Body of pancreas (tissue), 4 donors: ENCODE measurements around the gene NOA1. TPM values are rescaled to one million over a fixed set of nuclear protein-coding genes. Genes with fewer than 3 reads are reported as not detected.
A peak's percentile ranks its signal among the peaks of the same experiment; 100 is the strongest.

ENCODE experiments used
- ATAC-seq: fragments of 150-250 bp; one replicate; pipeline ENCODE4 v1.9.1; 2016
- DNase-seq, 4 donors: peaks; one replicate each; pipeline ENCODE4 v3.0.0-alpha.2; 2019
- H3K27ac ChIP-seq, 4 donors: fragments of 200-600 bp; sonication (generic); 1 replicate in 3 of 4; 2 replicates in 1 of 4; pipeline versions ENCODE4 v1.5.1 to v1.6.1; 2016 to 2019; ENCODE audit warnings: mild to moderate bottlenecking in 1 of 4, mixed read lengths in 1 of 4, moderate library complexity in 1 of 4
- H3K27me3 ChIP-seq, 2 donors: fragments of 200-600 bp; sonication (generic); one replicate each; pipeline ENCODE4 v1.6.0; 2016; ENCODE audit warnings: mild to moderate bottlenecking in 1 of 2
- H3K36me3 ChIP-seq, 2 donors: fragments of 200-600 bp; sonication (generic); replicated peaks in 1 of 2; 2 replicates each; pipeline ENCODE4 v1.5.1; 2016; ENCODE audit warnings: low read depth in 2 of 2; ENCODE audit not compliant: insufficient read depth in 1 of 2
- H3K4me1 ChIP-seq: fragments of 200-600 bp; sonication (generic); one replicate; pipeline ENCODE4 v1.6.0; 2016
- H3K4me3 ChIP-seq, 2 donors: fragments of 200-600 bp; sonication (generic); 1 replicate in 1 of 2; 2 replicates in 1 of 2; pipeline ENCODE4 v1.5.1; 2016 to 2019
- H3K9me3 ChIP-seq, 3 donors: fragments of 200-600 bp; sonication (generic); 1 replicate in 2 of 3; 2 replicates in 1 of 3; pipeline ENCODE4 v1.5.1; 2016
- POLR2A ChIP-seq, 3 donors: fragments of 450-650 bp; IDR thresholded peaks; one replicate each; pipeline ENCODE4 v1.6.1; 2016; ENCODE audit warnings: antibody characterized with exemption in 3 of 3, mild to moderate bottlenecking in 2 of 3
- WGBS, 2 donors: methylation state at CpG; one replicate each; pipeline ENCODE4 v1.1.5; 2017; 5-methylcytosine and 5-hydroxymethylcytosine counted together
- intact Hi-C: fragments of 100-400 bp; cut with DNase I; formaldehyde crosslinking; loops from one replicate; pipeline ENCODE4 v1.15.1; 2023
- total RNA-seq, 2 donors: library from RNA; depleted of rRNA; stranded (reverse); fragments of >200 nt; gene quantifications; one replicate each; pipeline ENCODE4 v1.1.0, GENCODE V29; 2016
- TF ChIP-seq, protein P1 (sequence below), 7 experiments: fragments of 450-650 bp in 4 of 7; fragments of 200-600 bp in 3 of 7; sonication (generic) in 3 of 7; IDR thresholded peaks; one replicate each; pipeline ENCODE4 v1.5.1; 2016 to 2019; ENCODE audit warnings: antibody characterized with exemption in 7 of 7

Gene NOA1
- total RNA-seq, 2 donors from 2014 or later, result 27.7 to 30.6 TPM

- intact Hi-C loops, result no loop called here
- H3K36me3 ChIP-seq, result peaks cover 8 to 46% of the 10 kb centered on the region in 2 donors
Observed at GRCh38 chr4:57013543-57014120, 36.2 kb upstream of the NOA1 start.

GRCh38 chr4:56999751-57000150, 22.3 kb upstream of the NOA1 start:
- no peak for DNase-seq
- intact Hi-C loops, result no loop called here
- Histone ChIP-seq H3K4me1 (peaks cover 9% of the 10 kb centered on the region), H3K36me3 (peaks cover 12 to 31% of the 10 kb centered on the region in 2 donors), H3K27me3 (no peaks in the 10 kb centered on the region), H3K27ac (no peak overlapping the region), H3K4me3 (no peak overlapping the region), H3K9me3 (no peaks in the 10 kb centered on the region)
- 95 to 97% methylated on average over 1 of the region's 1 CpG for WGBS, 2 donors
- no peak for TF ChIP-seq POLR2A (IDR thresholded peaks at IDR 0.05)
- TF ChIP-seq, protein P1, sequence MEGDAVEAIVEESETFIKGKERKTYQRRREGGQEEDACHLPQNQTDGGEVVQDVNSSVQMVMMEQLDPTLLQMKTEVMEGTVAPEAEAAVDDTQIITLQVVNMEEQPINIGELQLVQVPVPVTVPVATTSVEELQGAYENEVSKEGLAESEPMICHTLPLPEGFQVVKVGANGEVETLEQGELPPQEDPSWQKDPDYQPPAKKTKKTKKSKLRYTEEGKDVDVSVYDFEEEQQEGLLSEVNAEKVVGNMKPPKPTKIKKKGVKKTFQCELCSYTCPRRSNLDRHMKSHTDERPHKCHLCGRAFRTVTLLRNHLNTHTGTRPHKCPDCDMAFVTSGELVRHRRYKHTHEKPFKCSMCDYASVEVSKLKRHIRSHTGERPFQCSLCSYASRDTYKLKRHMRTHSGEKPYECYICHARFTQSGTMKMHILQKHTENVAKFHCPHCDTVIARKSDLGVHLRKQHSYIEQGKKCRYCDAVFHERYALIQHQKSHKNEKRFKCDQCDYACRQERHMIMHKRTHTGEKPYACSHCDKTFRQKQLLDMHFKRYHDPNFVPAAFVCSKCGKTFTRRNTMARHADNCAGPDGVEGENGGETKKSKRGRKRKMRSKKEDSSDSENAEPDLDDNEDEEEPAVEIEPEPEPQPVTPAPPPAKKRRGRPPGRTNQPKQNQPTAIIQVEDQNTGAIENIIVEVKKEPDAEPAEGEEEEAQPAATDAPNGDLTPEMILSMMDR (IDR thresholded peaks at IDR 0.05), result no peak
- no peak for ATAC-seq

More at GRCh38 chr4:57013543-57014120, 36.2 kb upstream of the NOA1 start:
- DNase-seq (no peak), ATAC-seq (no peak)
- WGBS, 2 donors, result 80 to 83% methylated on average over 4 of the region's 4 CpGs
- Histone ChIP-seq H3K9me3 (no peaks in the 10 kb centered on the region), H3K4me1 (no peaks in the 10 kb centered on the region), H3K4me3 (no peak overlapping the region), H3K27ac (no peak overlapping the region), H3K27me3 (no peaks in the 10 kb centered on the region)
- TF ChIP-seq POLR2A (IDR thresholded peaks at IDR 0.05), result no peak
- TF ChIP-seq, protein P1 (IDR thresholded peaks at IDR 0.05), result no peak

DNA sequence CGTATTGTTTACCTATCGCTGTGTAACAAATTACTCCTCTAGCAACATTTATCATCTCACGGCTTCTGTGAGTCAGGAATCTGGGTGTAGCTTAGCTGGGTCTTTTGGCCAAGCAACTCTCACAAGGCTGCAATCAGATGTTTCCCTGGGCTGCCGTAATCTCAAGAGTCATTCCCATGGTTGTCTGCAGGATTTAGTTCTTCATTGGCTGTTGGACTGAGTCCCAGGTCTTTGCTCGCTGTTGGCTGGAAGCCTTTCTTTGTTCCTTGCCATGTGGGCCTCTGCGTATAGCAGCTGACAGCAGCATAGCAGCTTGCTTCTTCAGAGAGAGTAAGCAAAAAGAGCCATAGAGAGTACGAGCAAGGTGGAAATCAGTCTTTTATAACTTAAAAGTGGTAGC, 18.1 kb upstream of the NOA1 start:
- Histone ChIP-seq H3K4me1 (peaks cover 9% of the 10 kb centered on the region), H3K27me3 (no peaks in the 10 kb centered on the region), H3K4me3 (no peak overlapping the region), H3K36me3 (peaks cover 8 to 16% of the 10 kb centered on the region in 2 donors), H3K27ac (peak overlapping the region in 2 of 4 donors; percentile 15 to 36), H3K9me3 (no peaks in the 10 kb centered on the region)
- ATAC-seq (peak; percentile 71), DNase-seq (peak; percentile 49 to 68 (median 64))
- TF ChIP-seq, protein P1 (IDR thresholded peaks at IDR 0.05), result no peak
- no peak for TF ChIP-seq POLR2A (IDR thresholded peaks at IDR 0.05)
- intact Hi-C loops, result no loop called here
- WGBS, 2 donors, result 23 to 39% methylated on average over 7 of the region's 7 CpGs

GRCh38 chr4:56990109-56990905, 12.9 kb upstream of the NOA1 start:
- no peak for DNase-seq
- H3K9me3 ChIP-seq, result no peaks in the 10 kb centered on the region
- 89 to 92% methylated on average over 6 of the region's 6 CpGs for WGBS, 2 donors
- intact Hi-C loops, result no loop called here
- ATAC-seq, result no peak
- peaks cover 2% of the 10 kb centered on the region for H3K4me1 ChIP-seq
- H3K4me3 ChIP-seq, result no peak overlapping the region
- H3K36me3 ChIP-seq, result peaks cover 4 to 12% of the 10 kb centered on the region in 2 donors
- TF ChIP-seq, protein P1 (IDR thresholded peaks at IDR 0.05), result no peak
- TF ChIP-seq POLR2A (IDR thresholded peaks at IDR 0.05), result no peak
- no peak overlapping the region for H3K27ac ChIP-seq
- H3K27me3 ChIP-seq, result no peaks in the 10 kb centered on the region
